ENCODE results near the gene SACS. TPM values are rescaled to one million over a fixed set of nuclear protein-coding genes. Genes with fewer than 3 reads are reported as not detected.

The SACS gene
- total and polyA plus RNA-seq, 4 donors = 0.50 to 7.2 (median 2.9) TPM

DNA sequence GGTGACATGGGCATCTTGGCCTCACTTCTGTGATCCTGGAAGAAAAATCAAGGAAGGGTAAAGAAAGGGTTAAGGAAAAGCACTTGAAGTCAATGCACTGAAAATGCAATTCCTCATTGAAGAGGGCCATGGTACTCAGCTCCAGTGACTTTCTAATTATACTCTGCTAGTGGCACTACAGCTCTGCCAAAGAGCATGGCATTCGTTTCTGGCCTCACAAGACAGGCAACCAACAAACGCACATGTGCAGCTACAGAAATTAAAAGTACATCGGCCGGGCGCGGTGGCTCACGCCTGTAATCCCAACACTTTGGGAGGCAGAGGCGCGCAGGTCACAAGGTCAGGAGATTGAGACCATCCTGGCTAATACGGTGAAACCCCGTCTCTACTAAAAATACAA, 21.8 kb downstream of the SACS start:
- 93% methylated on average over 11 of the region's 11 CpGs for WGBS
- Histone ChIP-seq H3K9ac (ENCODE audit: low read depth in 1 of 2, low read length in 2 of 2) (no peak overlapping the region), H3K36me3 (ENCODE audit: control insufficient read depth in 4 of 4, insufficient read depth in 3 of 4, low read depth in 1 of 4, low read length in 3 of 4) (no peaks in the 10 kb centered on the region), H3K4me1 (ENCODE audit: control insufficient read depth in 4 of 4, insufficient read depth in 4 of 4, low read length in 3 of 4) (no peaks in the 10 kb centered on the region), H3K4me3 (ENCODE audit: low read depth in 1 of 3, low read length in 3 of 3) (no peak overlapping the region), H3K9me3 (ENCODE audit: control insufficient read depth in 4 of 4, low read length in 3 of 4) (no peaks in the 10 kb centered on the region), H3K27ac (ENCODE audit: low read depth in 1 of 2, low read length in 2 of 2) (no peak overlapping the region), H3K27me3 (ENCODE audit: control insufficient read depth in 4 of 4, insufficient read depth in 4 of 4, low read length in 3 of 4) (peaks cover 0 to 3% (median 1%) of the 10 kb centered on the region in 4 donors)
- no peak for DNase-seq (ENCODE audit: low spot score)
- TF ChIP-seq FOXA2 (IDR thresholded peaks at IDR 0.05) (no peak), RAD21 (IDR thresholded peaks at IDR 0.05) (no peak), SP1 (IDR thresholded peaks at IDR 0.05) (no peak)
- TF ChIP-seq, protein P1, sequence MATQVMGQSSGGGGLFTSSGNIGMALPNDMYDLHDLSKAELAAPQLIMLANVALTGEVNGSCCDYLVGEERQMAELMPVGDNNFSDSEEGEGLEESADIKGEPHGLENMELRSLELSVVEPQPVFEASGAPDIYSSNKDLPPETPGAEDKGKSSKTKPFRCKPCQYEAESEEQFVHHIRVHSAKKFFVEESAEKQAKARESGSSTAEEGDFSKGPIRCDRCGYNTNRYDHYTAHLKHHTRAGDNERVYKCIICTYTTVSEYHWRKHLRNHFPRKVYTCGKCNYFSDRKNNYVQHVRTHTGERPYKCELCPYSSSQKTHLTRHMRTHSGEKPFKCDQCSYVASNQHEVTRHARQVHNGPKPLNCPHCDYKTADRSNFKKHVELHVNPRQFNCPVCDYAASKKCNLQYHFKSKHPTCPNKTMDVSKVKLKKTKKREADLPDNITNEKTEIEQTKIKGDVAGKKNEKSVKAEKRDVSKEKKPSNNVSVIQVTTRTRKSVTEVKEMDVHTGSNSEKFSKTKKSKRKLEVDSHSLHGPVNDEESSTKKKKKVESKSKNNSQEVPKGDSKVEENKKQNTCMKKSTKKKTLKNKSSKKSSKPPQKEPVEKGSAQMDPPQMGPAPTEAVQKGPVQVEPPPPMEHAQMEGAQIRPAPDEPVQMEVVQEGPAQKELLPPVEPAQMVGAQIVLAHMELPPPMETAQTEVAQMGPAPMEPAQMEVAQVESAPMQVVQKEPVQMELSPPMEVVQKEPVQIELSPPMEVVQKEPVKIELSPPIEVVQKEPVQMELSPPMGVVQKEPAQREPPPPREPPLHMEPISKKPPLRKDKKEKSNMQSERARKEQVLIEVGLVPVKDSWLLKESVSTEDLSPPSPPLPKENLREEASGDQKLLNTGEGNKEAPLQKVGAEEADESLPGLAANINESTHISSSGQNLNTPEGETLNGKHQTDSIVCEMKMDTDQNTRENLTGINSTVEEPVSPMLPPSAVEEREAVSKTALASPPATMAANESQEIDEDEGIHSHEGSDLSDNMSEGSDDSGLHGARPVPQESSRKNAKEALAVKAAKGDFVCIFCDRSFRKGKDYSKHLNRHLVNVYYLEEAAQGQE (IDR thresholded peaks at IDR 0.05) = no peak

GRCh38 chr13:23411220-23411619, 22.3 kb downstream of the SACS start:
- Histone ChIP-seq H3K9me3 (ENCODE audit: control insufficient read depth in 4 of 4, low read length in 3 of 4) (no peaks in the 10 kb centered on the region), H3K27me3 (ENCODE audit: control insufficient read depth in 4 of 4, insufficient read depth in 4 of 4, low read length in 3 of 4) (peaks cover 0 to 3% (median 1%) of the 10 kb centered on the region in 4 donors), H3K27ac (ENCODE audit: low read depth in 1 of 2, low read length in 2 of 2) (no peak overlapping the region), H3K9ac (ENCODE audit: low read depth in 1 of 2, low read length in 2 of 2) (no peak overlapping the region), H3K4me3 (ENCODE audit: low read depth in 1 of 3, low read length in 3 of 3) (no peak overlapping the region), H3K4me1 (ENCODE audit: control insufficient read depth in 4 of 4, insufficient read depth in 4 of 4, low read length in 3 of 4) (no peaks in the 10 kb centered on the region), H3K36me3 (ENCODE audit: control insufficient read depth in 4 of 4, insufficient read depth in 3 of 4, low read depth in 1 of 4, low read length in 3 of 4) (no peaks in the 10 kb centered on the region)
- DNase-seq (ENCODE audit: low spot score) = no peak
- TF ChIP-seq HNF4A (conservative IDR thresholded peaks at IDR 0.05) (no peak), ATF3 (IDR thresholded peaks at IDR 0.05) (no peak), RXRA (IDR thresholded peaks at IDR 0.05) (no peak), JUND (IDR thresholded peaks at IDR 0.05) (no peak), YY1 (IDR thresholded peaks at IDR 0.05) (no peak), FOXA2 (IDR thresholded peaks at IDR 0.05) (no peak), HNF4G (IDR thresholded peaks at IDR 0.05) (no peak), EGR1 (IDR thresholded peaks at IDR 0.05; ENCODE audit: low read depth in 2 of 2) (no peak), TAF1 (conservative IDR thresholded peaks at IDR 0.05) (no peak)
- TF ChIP-seq, protein P2, sequence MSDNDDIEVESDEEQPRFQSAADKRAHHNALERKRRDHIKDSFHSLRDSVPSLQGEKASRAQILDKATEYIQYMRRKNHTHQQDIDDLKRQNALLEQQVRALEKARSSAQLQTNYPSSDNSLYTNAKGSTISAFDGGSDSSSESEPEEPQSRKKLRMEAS (IDR thresholded peaks at IDR 0.05) = no peak
- TF ChIP-seq, protein P3, sequence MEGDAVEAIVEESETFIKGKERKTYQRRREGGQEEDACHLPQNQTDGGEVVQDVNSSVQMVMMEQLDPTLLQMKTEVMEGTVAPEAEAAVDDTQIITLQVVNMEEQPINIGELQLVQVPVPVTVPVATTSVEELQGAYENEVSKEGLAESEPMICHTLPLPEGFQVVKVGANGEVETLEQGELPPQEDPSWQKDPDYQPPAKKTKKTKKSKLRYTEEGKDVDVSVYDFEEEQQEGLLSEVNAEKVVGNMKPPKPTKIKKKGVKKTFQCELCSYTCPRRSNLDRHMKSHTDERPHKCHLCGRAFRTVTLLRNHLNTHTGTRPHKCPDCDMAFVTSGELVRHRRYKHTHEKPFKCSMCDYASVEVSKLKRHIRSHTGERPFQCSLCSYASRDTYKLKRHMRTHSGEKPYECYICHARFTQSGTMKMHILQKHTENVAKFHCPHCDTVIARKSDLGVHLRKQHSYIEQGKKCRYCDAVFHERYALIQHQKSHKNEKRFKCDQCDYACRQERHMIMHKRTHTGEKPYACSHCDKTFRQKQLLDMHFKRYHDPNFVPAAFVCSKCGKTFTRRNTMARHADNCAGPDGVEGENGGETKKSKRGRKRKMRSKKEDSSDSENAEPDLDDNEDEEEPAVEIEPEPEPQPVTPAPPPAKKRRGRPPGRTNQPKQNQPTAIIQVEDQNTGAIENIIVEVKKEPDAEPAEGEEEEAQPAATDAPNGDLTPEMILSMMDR (IDR thresholded peaks at IDR 0.05; ENCODE audit: low read depth, low read length, missing input control) = no peak
- WGBS = 74% methylated on average over 4 of the region's 4 CpGs

Data from liver (tissue), 9 donors.